CD14-positive monocyte (primary cell): ENCODE data around the gene TREML2. TPM values are rescaled to one million over a fixed set of nuclear protein-coding genes. Genes with fewer than 3 reads are reported as not detected.

Experiments
- DNase-seq, 3 donors: peaks; one replicate each; pipeline ENCODE4 v3.0.0-alpha.2; 2011 to 2022
- H2AFZ ChIP-seq: 2 replicates; pipeline ENCODE4 v1.6.0; 2012; ENCODE audit warnings: mild to moderate bottlenecking, low read depth, low read length, inconsistent platforms; ENCODE audit not compliant: insufficient read depth, poor library complexity, severe bottlenecking
- H3K27ac ChIP-seq, 2 donors: 1 replicate in 1 of 2; 2 replicates in 1 of 2; pipeline ENCODE4 v1.5.1; 2012 to 2013; ENCODE audit warnings: low read length in 2 of 2, control low read depth in 1 of 2, inconsistent platforms in 1 of 2, low read depth in 1 of 2, mild to moderate bottlenecking in 1 of 2
- H3K27me3 ChIP-seq, 2 donors: one replicate each; pipeline versions ENCODE4 v1.6.0 to v1.6.1; 2011 to 2013; ENCODE audit warnings: low read length in 2 of 2; ENCODE audit not compliant: control insufficient read depth in 2 of 2, insufficient read depth in 2 of 2
- H3K36me3 ChIP-seq, 2 donors: replicated peaks in 1 of 2; 1 replicate in 1 of 2; 2 replicates in 1 of 2; pipeline versions ENCODE4 v1.5.1 to v1.6.1; 2012 to 2013; ENCODE audit warnings: low read length in 2 of 2, control low read depth in 1 of 2, inconsistent platforms in 1 of 2, mild to moderate bottlenecking in 1 of 2; ENCODE audit not compliant: insufficient read depth in 2 of 2, control insufficient read depth in 1 of 2
- H3K4me1 ChIP-seq, 2 donors: 1 replicate in 1 of 2; 2 replicates in 1 of 2; pipeline versions ENCODE4 v1.5.1 to v1.6.1; 2012 to 2013; ENCODE audit warnings: low read length in 2 of 2, control low read depth in 1 of 2, inconsistent platforms in 1 of 2, mild to moderate bottlenecking in 1 of 2, moderate library complexity in 1 of 2; ENCODE audit not compliant: insufficient read depth in 2 of 2, control insufficient read depth in 1 of 2
- H3K4me2 ChIP-seq: replicated peaks from 2 replicates; pipeline ENCODE3; 2012; ENCODE audit warnings: low read length, moderate library complexity, mild to moderate bottlenecking; ENCODE audit not compliant: poor library complexity, severe bottlenecking; ENCODE audit errors: extremely low read depth
- H3K4me3 ChIP-seq, 3 experiments: fragments of 200-600 bp in 1 of 3; sonication (generic) in 1 of 3; replicated peaks in 1 of 3; 1 replicate in 2 of 3; 2 replicates in 1 of 3; pipeline ENCODE4 v1.5.1; 2011 to 2013; ENCODE audit warnings: low read length in 3 of 3, mild to moderate bottlenecking in 3 of 3, control low read depth in 2 of 3, low read depth in 2 of 3, inconsistent platforms in 1 of 3, moderate library complexity in 1 of 3
- H3K79me2 ChIP-seq: 2 replicates; pipeline ENCODE4 v1.6.0; 2012; ENCODE audit warnings: mild to moderate bottlenecking, control low read depth, inconsistent platforms, low read length, moderate library complexity; ENCODE audit not compliant: insufficient read depth
- H3K9ac ChIP-seq: 2 replicates; pipeline ENCODE4 v1.6.0; 2017; ENCODE audit warnings: low read length, mild to moderate bottlenecking; ENCODE audit not compliant: insufficient read depth, poor library complexity, severe bottlenecking
- H3K9me3 ChIP-seq, 2 donors: replicated peaks in 1 of 2; 1 replicate in 1 of 2; 2 replicates in 1 of 2; pipeline versions ENCODE4 v1.5.1 to v1.6.1; 2012 to 2013; ENCODE audit warnings: low read length in 2 of 2, control low read depth in 1 of 2; ENCODE audit not compliant: control insufficient read depth in 1 of 2, insufficient read depth in 1 of 2
- H4K20me1 ChIP-seq: 2 replicates; pipeline ENCODE4 v1.6.0; 2012; ENCODE audit warnings: mild to moderate bottlenecking, low read length, control low read depth, moderate library complexity; ENCODE audit not compliant: insufficient read depth
- H3K27ac Mint-ChIP-seq, 7 donors: one replicate each; pipeline ENCODE4 v1.8.0; 2020; ENCODE audit warnings: mild to moderate bottlenecking in 7 of 7, mixed read lengths in 7 of 7, moderate library complexity in 6 of 7, inconsistent platforms in 2 of 7
- H3K27me3 Mint-ChIP-seq, 3 donors: one replicate each; pipeline ENCODE4 v1.8.0; 2021 to 2022; ENCODE audit warnings: low read depth in 3 of 3, mild to moderate bottlenecking in 3 of 3, mixed read lengths in 3 of 3, moderate library complexity in 3 of 3, inconsistent platforms in 1 of 3
- H3K36me3 Mint-ChIP-seq, 2 donors: one replicate each; pipeline ENCODE4 v1.8.0; 2020; ENCODE audit warnings: mixed read lengths in 2 of 2, inconsistent platforms in 1 of 2, mild to moderate bottlenecking in 1 of 2
- H3K4me1 Mint-ChIP-seq: one replicate; pipeline ENCODE4 v1.8.0; 2020; ENCODE audit warnings: mild to moderate bottlenecking, mixed read lengths
- H3K4me3 Mint-ChIP-seq, 2 donors: one replicate each; pipeline ENCODE4 v1.8.0; 2020; ENCODE audit warnings: mild to moderate bottlenecking in 2 of 2, mixed read lengths in 2 of 2, moderate library complexity in 1 of 2
- H3K9me3 Mint-ChIP-seq, 7 donors: one replicate each; pipeline ENCODE4 v1.8.0; 2020 to 2022; ENCODE audit warnings: mixed read lengths in 7 of 7, mild to moderate bottlenecking in 6 of 7, moderate library complexity in 6 of 7, inconsistent platforms in 2 of 7
- CTCF ChIP-seq: fragments of 200-600 bp; IDR thresholded peaks from one replicate; pipeline ENCODE4 v1.8.0; 2022; ENCODE audit warnings: antibody characterized with exemption, mild to moderate bottlenecking
- WGBS: methylation state at CpG from one replicate; pipeline ENCODE4 v1.1.5; 2013; ENCODE audit warnings: missing lambda C conversion rate; ENCODE audit not compliant: insufficient coverage; 5-methylcytosine and 5-hydroxymethylcytosine counted together
- intact Hi-C, 2 donors: fragments of 100-400 bp; cut with micrococcal nuclease; formaldehyde crosslinking; loops; one replicate each; pipeline versions ENCODE4 v1.15.0 to v1.15.1; 2023
- polyA plus RNA-seq, 3 donors: library from polyadenylated mRNA; depleted of rRNA in 1 of 3; unstranded in 2 of 3; stranded (reverse) in 1 of 3; fragments of 300-500 nt in 2 of 3; fragments of >200 nt in 1 of 3; fragmentation: Illumina TruSeq in 2 of 3; gene quantifications; 1 replicate in 2 of 3; 2 replicates in 1 of 3; pipeline ENCODE4 v1.2.3, GENCODE V29; 2012 to 2021

Gene TREML2
- polyA plus RNA-seq, 3 donors, result 0.89 to 4.2 (median 1.1) TPM

- H3K4me1 ChIP-seq, result peaks cover 3 to 17% of the 10 kb centered on the region in 2 donors
- no peaks in the 10 kb centered on the region for H3K9me3 ChIP-seq
- H3K9me3 Mint-ChIP-seq, result peaks cover 0 to 2% (median 0%) of the 10 kb centered on the region in 7 donors
- no peaks in the 10 kb centered on the region for H3K27me3 ChIP-seq
- peaks cover 26% of the 10 kb centered on the region for H3K4me1 Mint-ChIP-seq
- intact Hi-C loops, result no loop called here
- 96% methylated on average over 12 of the region's 12 CpGs for WGBS
- no peak overlapping the region for H2AFZ ChIP-seq
- no peaks in the 10 kb centered on the region for H4K20me1 ChIP-seq
- H3K4me3 Mint-ChIP-seq, result no peak overlapping the region
- no peak overlapping the region for H3K27ac Mint-ChIP-seq
- no peak for DNase-seq
- H3K9ac ChIP-seq, result no peak overlapping the region
- no peak for TF ChIP-seq CTCF
- H3K27ac ChIP-seq, result no peak overlapping the region
- H3K79me2 ChIP-seq, result no peaks in the 10 kb centered on the region
- H3K27me3 Mint-ChIP-seq, result peaks cover 0 to 12% (median 4%) of the 10 kb centered on the region in 3 donors
- peaks cover 16 to 19% of the 10 kb centered on the region in 2 donors for H3K36me3 Mint-ChIP-seq
- H3K4me3 ChIP-seq, result no peak overlapping the region
- no peaks in the 10 kb centered on the region for H3K36me3 ChIP-seq
- no peak overlapping the region for H3K4me2 ChIP-seq
Measured at GRCh38 chr6:41176189-41176588, 24.8 kb downstream of the TREML2 start.

- Histone ChIP-seq H2AFZ (no peak overlapping the region), H3K9me3 (no peaks in the 10 kb centered on the region), H3K36me3 (no peaks in the 10 kb centered on the region), H3K4me1 (peaks cover 3 to 14% of the 10 kb centered on the region in 2 donors), H3K27ac (no peak overlapping the region), H4K20me1 (no peaks in the 10 kb centered on the region), H3K4me2 (no peak overlapping the region), H3K4me3 (no peak overlapping the region), H3K27me3 (no peaks in the 10 kb centered on the region), H3K79me2 (no peaks in the 10 kb centered on the region), H3K9ac (no peak overlapping the region)
- Mint-ChIP-seq H3K27ac (no peak overlapping the region), H3K36me3 (peaks cover 8 to 15% of the 10 kb centered on the region in 2 donors), H3K4me1 (peaks cover 19% of the 10 kb centered on the region), H3K27me3 (peaks cover 0 to 15% (median 4%) of the 10 kb centered on the region in 3 donors), H3K9me3 (peaks cover 0 to 2% (median 0%) of the 10 kb centered on the region in 7 donors), H3K4me3 (no peak overlapping the region)
- TF ChIP-seq CTCF, result no peak
- no peak for DNase-seq
- no CpG with 5 or more reads among the region's 1 CpG for WGBS
- intact Hi-C loops, result no loop called here
Measured at GRCh38 chr6:41175084-41175483, 25.9 kb downstream of the TREML2 start.
